ENCODE results near the gene DGKQ. TPM values are rescaled to one million over a fixed set of nuclear protein-coding genes. Genes with fewer than 3 reads are reported as not detected.

The DGKQ gene
- total and polyA plus RNA-seq, 2 donors (not counting 3 experiments of a cell fraction or from before 2014, with no cell fraction given), result 15.8 to 20.2 TPM

- no peaks in the 10 kb centered on the region for H3K4me1 ChIP-seq (ENCODE audit: control insufficient read depth, extremely low read depth, insufficient read depth, low read length)
- no peak overlapping the region for H3K4me3 ChIP-seq (replicated peaks in 1 of 3; ENCODE audit: insufficient read depth in 1 of 3, low read depth in 1 of 3, low read length in 3 of 3)
- no peaks in the 10 kb centered on the region for H3K9me3 ChIP-seq (replicated peaks; ENCODE audit: control insufficient read depth, insufficient read depth, low read length)
- H3K36me3 ChIP-seq (ENCODE audit: control insufficient read depth in 2 of 2, extremely low read depth in 1 of 2, insufficient read depth in 2 of 2, low read length in 2 of 2), result peaks cover 0 to 29% of the 10 kb centered on the region in 2 experiments
- no peak overlapping the region for H2AFZ ChIP-seq (ENCODE audit: low read depth, low read length)
- no peak for TF ChIP-seq JUN (IDR thresholded peaks at IDR 0.05; ENCODE audit: borderline replicate concordance, insufficient read depth, insufficient read length, low read depth)
- TF ChIP-seq FOS (IDR thresholded peaks at IDR 0.05; ENCODE audit: borderline replicate concordance, insufficient read depth, low read length), result no peak
- TF ChIP-seq MAX (IDR thresholded peaks at IDR 0.05; ENCODE audit: insufficient read depth, insufficient read length), result no peak
- TF ChIP-seq CTCF (IDR thresholded peaks at IDR 0.05; ENCODE audit: extremely low read depth in 1 of 2, insufficient read depth in 1 of 2, low read depth in 1 of 2, low read length in 2 of 2), result no peak
- TF ChIP-seq MYC (IDR thresholded peaks at IDR 0.05; ENCODE audit: low read depth, low read length), result no peak
- TF ChIP-seq GATA2 (IDR thresholded peaks at IDR 0.05; ENCODE audit: insufficient read depth, insufficient read length, low read depth, low read length), result no peak
- no peak for TF ChIP-seq POLR2A (IDR thresholded peaks at IDR 0.05; ENCODE audit: low read depth, low read length)
- TF ChIP-seq POLR2AphosphoS5 (IDR thresholded peaks at IDR 0.05; ENCODE audit: insufficient read depth, low read depth, low read length), result no peak
- no peak for TF ChIP-seq EZH2 (IDR thresholded peaks at IDR 0.05; ENCODE audit: borderline replicate concordance, low read depth, low read length, severe bottlenecking)
- H3K4me2 ChIP-seq (ENCODE audit: insufficient read depth, low read length), result no peak overlapping the region
- CTCF ChIA-PET, result no interaction called here
- FAIRE-seq (no peak), DNase-seq (ENCODE audit: low read depth, low spot score) (no peak)
- no peak overlapping the region for H3K9ac ChIP-seq (replicated peaks; ENCODE audit: extremely low read depth, insufficient read depth, low read length)
- no peaks in the 10 kb centered on the region for H4K20me1 ChIP-seq (replicated peaks; ENCODE audit: control insufficient read depth, extremely low read depth, insufficient read depth, low read length)
- dilution Hi-C loops (cut with MboI; ENCODE audit: extremely low pct_ligation_motif_present, low sequenced_read_pairs), result no loop called here
- POLR2A ChIA-PET, result no interaction called here
- H3K27me3 ChIP-seq (ENCODE audit: control insufficient read depth in 2 of 2, insufficient read depth in 2 of 2, low read length in 2 of 2), result no peaks in the 10 kb centered on the region
- no peaks in the 10 kb centered on the region for H3K79me2 ChIP-seq (ENCODE audit: control insufficient read depth, insufficient read depth, low read length)
- H3K27ac ChIP-seq (ENCODE audit: insufficient read depth, low read depth, low read length), result no peak overlapping the region
- BruUV-seq (replicated peaks), result no TSS peak
- no peaks in the 10 kb centered on the region for H3K9me1 ChIP-seq (replicated peaks; ENCODE audit: control insufficient read depth, extremely low read depth, insufficient read depth, low read length)
- intact Hi-C loops (cut with micrococcal nuclease), result no loop called here
Observed at GRCh38 chr4:961351-962230, 11.8 kb downstream of the DGKQ start.

Measured in endothelial cell of umbilical vein (primary cell).